ENCODE data around the gene MAP1LC3B2.
"Not testable (repeated sequence)": the region's sequence is repeated elsewhere in the genome, so short reads cannot be mapped to it uniquely, and the experiment has no call there.

MAP1LC3B2 gene

DNA sequence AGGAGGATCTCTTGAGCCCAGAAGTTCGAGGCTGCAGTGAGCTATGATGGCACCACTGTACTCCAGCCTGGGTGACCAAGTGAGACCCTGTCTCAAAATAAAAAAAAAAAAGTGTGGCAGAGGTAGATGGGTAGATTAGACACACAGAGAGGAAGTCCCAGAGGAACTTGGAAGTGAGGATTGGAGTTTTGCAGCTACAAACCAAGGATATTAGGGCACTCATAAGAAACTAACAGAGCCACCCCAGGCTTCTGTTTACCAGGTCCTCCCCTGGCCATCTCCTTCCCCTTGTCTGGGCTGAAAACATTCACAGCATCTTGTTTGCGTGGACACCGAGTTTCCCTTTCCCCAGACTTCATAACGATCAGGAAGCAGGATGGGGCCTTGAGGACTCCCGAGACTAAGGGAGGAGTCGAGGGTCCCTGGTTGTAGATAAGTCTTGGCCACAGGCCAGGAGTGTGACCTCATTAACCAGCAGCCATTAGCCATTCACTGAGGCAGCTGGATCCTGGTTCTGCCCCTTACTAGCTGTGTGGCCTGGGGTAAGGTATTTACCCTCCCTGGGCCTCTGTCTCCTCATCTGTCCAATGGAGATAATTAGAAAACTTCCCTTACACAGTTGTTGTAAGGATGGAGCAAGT lies 2.1 kb downstream of the MAP1LC3B2 start:
- no peak for DNase-seq

DNA sequence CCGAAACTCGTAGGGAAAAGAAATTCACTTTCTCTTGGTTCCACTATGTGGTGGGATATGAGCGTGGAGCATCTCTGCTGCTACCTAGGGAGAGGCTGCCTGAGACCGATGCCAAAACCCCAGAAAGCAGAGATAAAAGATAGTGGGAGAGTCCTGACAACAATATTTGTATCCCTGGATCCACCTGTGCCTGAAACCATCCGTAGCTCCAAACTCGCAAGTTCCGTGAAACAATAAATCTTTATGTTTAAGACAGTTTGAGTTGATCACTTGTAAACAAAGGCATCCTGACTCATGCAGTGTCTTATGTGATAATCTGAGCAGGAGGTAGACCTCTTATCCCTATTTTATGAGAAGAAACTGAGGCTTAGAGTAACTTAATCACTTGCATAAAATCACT lies 2.9 kb downstream of the MAP1LC3B2 start:
- DNase-seq = no peak

DNA sequence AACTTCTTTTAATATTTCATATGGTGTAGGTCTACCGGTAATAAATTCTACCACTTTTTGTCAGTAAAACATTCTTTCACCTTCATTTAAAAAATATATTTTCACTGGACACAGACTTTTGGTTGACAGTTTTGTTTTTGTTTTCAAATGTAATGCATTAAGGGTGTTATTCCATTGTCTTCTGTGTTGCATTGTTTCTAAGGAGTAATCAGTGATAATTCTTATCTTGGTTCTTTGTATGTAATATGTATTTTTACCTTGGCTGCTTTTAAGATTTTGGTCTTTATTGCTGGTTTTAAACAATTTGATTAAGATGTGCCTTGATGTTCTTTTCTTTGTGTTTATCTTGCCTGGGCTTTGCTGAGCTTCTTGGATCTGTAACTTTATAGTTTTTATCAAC lies 4.1 kb downstream of the MAP1LC3B2 start:
- no peak for DNase-seq

DNA sequence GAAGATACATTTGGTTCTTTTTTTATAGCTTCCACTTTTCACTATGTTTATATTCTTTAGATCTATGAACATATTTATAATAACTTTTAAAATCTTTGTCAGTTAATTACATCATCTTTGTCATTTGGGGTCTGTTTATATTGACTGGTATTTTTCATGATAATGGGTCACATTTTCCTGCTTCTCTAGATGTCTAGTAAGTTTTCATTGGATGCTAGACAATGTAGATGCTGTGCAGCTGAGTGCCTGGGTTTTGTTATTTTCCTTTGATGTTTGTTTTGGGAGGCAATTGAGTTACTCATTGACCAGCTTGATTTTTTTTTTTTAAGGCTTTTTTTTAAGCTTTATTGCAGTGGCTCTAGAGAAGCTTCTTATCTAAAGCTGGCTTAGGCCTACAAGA lies 4.9 kb downstream of the MAP1LC3B2 start:
- DNase-seq = no peak

DNA sequence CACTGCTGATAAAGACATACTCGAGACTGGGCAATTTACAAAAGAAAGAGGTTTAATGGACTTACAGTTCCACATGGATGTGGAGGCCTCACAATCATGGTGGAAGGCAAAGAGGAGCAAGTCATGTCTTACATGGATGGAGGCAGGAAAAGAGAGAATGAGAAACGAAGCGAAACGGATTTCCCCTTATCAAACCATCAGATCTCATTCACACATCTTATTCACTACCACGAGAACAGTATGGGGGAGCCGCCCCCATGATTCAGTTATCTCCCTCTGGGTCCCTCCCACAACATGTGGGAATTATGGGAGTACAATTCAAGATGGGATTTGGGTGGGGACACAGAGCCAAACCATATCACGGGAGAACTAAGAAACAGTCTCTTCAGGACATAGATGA lies 6.0 kb downstream of the MAP1LC3B2 start:
- DNase-seq = not testable (repeated sequence)

DNA sequence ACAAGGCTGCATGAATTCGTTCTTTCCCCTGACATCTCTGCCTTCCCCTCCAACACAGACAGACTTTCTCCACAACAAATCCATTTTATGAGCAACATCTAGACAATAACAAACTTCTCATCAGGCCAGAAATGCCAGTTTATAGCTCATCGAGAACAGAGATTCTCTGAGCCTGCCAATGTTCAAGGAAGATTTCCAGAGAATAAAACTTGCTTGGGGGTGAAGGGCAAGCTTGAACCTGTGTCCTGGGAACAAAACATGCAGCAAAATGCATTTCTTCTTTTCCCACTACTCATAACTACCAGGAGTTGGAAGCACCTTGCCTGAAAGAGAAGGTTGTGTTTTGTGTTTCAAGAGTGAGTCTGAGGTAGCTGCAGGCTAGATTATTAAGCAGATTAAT lies 6.8 kb downstream of the MAP1LC3B2 start:
- DNase-seq = no peak

DNA sequence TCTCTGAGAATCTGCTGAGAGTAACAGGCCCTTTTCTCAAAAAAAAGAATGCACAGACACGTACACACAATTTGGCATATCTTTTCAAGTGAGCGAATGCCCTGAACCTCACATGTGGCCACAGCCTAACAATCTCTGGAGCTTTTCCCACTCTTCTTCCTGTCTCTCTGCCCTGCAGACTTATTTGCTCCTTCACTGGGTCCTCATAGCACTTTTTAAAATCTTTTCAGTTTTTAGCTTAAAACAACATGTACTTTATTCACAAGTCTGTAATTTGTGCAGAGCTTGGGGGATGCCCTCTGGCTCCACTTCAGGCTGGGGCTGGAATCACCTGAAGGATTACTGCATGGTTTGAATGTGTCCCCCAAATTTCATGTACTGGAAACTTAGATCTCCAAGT lies 9.0 kb downstream of the MAP1LC3B2 start:
- DNase-seq = no peak

DNA sequence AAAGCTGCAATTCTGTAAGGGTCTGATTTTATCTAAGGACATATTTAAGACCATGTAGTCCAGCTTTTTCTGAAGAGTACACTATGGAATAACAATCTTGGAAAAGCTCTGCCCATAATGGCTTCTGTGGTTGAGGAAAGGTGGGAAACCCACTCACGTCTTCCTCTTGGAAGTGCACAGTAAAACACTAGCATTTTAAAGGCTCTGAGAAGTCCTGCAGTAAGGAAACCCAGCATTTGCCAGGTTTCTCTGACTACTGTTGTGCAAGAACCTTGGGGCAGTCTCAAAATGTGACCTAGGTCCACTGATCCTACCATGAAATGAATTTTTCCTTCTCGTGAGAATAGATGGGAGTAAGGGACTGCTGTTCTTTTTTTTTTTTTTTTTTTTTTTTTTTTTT lies 11.9 kb downstream of the MAP1LC3B2 start:
- no peak for DNase-seq

DNA sequence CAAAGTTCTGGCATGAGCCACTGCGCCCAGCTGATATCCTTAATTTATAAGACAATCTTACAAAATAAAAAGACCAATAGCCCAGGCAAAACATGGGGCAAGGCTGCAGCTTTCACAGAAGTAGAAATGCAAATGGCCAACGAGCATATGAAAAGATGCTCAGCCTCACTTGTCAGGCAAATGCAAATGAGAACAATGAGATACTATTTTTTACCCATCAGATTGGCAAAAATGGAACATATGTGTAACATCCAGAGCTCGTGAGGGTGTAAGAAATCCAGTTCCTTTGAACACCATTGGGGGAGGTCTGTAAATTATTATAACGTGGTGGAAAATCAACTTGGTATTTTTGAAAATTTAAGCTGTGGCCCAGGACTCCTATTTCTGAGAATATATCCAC lies 14.6 kb downstream of the MAP1LC3B2 start:
- no peak for DNase-seq

DNA sequence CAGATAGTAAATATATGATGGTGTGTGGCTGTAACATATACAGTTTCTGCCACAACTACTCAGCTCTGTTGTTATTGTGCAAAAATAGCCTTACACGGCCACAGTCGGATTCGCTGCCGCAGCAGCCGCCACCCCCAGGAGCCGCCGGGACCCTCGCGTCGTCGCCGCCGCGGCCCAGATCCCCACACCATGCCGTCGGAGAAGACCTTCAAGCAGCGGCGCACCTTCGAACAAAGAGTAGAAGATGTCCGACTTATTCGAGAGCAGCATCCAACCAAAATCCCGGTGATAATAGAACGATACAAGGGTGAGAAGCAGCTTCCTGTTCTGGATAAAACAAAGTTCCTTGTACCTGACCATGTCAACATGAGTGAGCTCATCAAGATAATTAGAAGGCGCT lies 16.6 kb downstream of the MAP1LC3B2 start:
- DNase-seq = not testable (repeated sequence)

DNA sequence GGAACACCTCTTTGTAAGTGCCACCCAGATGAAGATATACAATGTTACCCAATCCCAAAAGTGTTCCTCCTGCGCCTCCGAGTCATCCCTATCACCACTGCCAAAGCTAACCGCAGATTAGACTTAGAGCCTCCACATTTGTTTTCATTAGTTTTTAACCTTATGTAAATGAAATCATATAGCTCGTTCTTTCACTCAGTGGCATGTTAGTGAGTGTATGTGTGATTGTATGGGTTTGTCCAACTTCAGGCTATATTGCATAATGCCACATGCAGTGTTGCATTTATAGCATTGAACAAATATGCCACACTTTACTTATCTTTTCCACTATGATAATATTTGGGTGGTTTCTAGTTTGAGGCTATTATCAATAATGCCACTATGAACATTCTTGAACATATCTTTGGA lies 18.0 kb downstream of the MAP1LC3B2 start:
- DNase-seq = no peak

DNA sequence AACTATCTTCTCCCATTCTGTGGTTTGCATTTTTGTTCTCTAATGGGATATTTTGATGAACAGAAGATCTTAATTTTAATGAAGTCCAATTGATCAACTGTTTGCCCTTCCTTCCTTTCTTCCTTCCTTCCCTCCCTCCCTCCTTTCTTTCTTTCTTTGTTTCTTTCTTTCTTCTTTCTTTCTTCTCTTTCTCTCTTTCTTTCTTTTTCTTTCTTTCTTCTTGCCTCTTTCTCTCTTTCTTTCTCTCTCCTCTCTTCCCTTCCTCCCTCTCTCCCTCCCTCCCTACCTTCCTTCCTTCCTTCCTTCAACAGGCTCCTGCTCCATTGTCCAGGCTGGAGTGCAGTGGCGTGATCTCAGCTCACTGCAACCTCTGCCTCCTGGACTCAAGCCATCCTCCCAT lies 18.9 kb downstream of the MAP1LC3B2 start:
- DNase-seq = no peak

DNA sequence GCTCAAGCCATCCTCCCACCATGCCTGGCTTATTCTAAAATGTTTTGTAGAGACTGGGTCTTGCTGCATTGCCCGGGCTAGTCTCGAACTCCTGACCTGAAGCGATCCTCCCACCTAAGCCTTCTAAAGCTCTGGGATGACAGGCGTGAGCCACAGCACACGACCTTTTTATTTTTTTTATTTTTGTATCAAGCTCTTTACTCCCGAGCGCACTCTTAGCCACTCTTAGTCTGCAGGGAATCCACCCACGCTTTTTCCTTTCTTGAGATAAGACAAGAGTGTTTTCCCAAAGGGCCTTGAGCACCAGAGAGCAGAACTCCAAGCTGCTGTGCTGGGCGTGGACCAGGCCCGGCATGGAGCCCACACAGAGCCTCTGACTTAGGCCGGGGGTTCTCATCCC lies 23.4 kb downstream of the MAP1LC3B2 start:
- DNase-seq = no peak

DNA sequence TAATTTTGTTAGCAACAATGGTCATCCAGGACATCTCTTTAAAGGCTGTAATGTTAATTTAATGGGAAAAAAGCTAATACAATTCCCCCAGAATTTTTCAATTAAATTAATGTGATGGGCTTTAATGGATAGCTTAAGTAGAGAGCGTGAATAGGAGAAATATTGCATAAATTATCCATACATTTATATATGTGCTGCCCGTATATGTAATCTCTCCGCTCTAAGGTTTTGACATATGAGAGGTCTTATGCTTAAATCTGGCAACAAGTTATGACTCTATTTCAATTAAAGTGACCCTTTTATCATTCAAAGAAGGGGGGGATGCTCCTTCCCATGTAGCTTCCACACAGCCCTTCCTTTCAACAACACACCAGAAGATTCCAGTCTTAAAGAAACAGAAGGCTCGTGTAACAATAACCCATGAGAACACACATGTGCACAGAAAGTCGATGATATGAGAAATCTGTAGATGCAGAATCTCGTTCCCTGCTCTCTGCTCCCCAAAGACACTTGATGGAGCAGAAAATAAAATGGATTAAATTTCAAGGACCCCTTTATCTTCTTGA lies 24.0 kb downstream of the MAP1LC3B2 start:
- no peak for DNase-seq

DNA sequence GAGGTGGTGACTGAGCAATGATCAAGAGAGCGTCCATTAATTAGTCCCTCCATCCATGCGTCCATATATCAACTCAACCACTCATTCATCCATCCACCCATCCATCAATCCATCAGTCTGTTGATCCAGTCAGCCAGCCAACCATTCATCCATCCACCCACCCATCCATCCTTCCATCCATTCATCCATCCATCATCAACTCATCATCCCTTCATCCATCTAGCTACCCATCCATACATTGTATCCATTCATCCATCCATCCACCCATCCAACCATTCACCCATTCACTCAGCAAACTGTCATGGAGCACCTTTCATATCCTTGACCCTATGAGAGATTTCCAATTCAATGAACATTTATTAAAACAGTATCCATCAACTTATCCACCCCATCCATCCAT lies 28.1 kb downstream of the MAP1LC3B2 start:
- no peak for DNase-seq

DNA sequence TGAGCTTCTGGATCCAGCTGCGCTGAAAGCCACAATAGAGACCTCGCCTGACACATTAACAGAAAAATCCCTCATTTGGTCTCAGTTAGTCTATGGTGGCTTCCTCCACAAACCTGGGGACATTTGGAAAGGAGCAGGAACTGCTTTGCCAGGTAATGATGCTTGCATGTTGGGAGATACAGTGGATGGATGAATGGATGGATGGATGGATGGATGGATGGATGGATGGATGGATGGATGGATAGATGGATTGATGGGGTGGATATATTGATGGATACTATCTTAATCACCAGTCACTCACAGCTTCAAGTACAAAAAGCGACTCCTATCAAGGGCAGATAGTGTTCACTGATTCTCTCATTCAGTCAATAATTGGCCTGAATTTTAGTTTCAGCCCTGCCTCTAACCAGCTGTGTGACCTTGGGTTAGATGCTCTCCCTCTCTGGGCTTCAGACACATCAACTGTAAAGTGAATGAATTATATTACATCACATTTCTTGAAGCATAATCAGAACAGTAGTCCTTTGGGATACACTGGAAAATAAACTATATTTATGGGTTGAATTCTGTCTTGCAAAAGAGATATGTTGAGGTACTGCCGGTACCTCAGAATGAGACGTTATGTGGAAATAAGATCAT lies 29.3 kb downstream of the MAP1LC3B2 start:
- no peak for DNase-seq

DNA sequence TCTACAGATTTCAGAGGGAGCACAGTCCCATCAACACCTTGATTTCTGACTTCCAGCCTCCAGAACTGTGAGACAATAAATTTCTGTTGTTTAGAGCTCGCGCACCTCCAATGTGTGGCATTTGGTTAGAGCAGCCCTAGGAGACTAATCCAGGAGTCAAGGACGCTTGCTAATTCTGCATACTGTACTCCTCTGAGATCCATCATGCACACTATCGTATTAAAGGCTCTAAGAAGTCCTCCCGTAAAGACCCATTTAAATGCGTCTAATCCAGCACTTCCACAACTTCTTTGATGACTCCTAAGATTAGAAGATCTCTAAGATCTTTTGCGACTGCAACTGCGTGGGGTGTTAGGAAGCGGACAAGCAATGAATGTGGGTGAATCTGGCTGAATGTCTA lies 30.4 kb downstream of the MAP1LC3B2 start:
- no peak for DNase-seq

DNA sequence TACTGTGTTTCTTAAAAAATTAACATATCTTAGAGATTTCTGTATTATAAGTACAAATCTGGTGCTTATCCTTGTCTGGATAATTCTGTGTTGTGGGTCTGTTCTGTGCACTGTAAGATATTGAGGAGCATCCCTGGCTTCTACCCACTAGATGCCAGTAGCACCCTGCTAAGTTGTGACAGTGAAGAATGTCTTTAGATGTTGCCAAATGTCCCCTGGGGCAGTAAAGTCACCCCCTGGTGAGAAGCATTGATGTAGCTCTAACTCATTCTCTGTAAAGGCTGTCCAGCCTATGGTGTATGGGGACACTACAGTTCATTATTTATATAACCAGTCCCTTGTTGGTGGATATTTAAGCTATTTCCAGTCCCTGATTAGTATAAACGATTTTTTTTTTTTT lies 31.4 kb downstream of the MAP1LC3B2 start:
- DNase-seq = no peak

DNA sequence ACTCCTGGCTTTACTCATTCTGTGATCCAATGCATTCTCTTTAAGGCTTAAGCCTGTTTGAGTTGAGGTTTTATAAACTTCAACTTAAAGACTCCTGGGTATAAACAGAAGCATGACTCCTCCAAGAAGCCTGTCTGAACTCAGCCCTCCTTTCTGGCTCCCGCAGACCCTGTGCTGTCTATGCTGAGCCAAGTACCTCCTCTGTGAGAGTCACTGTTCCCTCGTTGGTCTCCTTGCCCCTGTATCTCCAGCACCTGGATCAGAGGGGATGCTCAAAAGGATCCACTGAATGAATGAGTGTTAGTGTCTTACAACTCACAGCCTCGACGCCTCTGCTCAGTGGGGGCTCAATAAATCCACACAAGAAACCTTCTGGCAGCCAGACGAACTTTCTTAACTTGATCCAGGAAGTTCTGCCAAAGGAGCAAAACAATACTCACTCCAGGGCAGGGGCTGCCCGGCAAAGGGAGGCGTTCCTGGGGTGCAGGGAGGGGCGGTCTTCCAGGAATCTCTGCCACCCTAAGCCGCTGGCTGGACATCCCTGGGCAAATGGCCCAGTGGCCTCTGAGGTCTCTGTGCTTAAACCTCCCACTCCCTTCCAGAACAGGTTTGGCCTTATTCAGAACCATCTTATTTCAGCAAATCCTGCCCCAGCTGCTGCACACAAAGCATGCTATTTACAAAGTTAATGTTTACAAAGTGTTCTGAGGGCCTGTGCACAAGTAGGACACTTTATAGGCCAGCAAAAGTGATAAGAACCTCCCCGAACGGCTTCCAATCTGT lies 32.9 kb downstream of the MAP1LC3B2 start:
- no peak for DNase-seq

DNA sequence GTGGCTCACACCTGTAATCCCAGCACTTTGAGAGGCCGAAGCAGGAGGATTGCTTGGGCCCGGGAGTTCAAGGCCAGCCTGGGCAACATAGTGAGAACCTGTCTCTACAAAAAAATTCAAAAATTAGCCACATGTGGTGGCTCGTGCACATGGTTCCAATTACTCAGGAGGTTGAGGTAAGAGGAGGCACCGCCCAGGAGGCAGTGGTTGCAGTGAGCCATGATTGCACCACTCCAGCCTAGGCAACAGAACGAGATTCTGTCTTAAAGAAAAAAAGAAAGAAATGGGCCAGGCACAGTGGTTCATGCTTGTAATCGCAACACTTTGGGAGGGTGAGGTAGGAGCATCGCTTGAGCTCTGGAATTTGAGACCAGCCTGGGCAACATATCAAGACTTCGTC lies 33.5 kb downstream of the MAP1LC3B2 start:
- DNase-seq = no peak

DNA sequence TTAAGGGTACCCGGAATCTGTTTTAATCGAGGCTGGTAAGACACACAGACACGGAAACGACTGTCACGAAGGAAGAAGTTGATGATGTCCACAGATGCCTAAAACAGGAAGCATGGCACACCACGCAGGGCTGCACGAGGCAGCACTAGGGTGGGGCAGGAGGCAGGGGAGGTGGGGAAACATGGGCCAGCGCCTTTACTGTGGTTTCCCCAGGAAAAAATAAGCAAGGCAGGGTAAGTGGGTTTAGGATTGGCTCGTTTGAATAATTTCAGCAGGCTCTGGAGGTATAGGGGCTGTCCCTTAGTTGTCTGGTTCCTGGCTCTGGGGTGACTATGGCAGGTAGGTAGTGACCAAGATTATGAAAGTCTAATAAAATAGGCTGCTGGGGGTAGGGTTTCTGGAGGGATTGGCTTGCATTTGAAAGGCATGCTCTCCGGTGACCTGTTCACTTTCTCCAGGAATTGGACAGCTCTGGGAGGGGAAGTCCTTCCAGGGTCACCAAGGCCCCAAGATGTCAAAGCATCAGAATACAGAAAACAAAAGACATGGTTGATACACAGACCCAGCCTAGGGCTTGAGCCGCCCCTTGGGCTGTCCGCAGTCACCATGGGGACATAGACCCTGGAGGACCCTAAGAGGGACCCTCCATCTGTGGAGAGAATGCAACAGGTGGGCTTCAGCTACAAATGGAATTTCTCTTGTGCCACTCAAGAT lies 35.3 kb downstream of the MAP1LC3B2 start:
- DNase-seq = no peak

DNA sequence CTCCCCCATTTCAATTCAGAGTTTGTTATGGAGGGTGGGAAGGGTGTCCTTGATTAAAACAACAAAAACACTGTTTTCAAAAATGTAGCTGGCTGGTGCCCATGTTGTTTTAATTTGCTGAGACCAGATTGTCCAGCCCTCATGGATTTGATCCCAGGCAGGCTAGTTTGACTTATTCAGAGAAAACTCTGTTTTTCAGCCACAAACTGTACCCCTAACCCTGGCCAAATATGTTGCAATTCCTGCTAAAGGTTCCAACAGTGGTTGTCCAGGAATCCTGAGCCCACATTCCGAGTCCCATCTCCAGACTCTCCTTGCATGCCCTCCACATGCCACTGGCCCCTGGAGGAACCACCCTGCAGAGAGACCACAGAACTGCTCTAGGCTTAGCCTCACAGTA lies 36.0 kb downstream of the MAP1LC3B2 start:
- no peak for DNase-seq

DNA sequence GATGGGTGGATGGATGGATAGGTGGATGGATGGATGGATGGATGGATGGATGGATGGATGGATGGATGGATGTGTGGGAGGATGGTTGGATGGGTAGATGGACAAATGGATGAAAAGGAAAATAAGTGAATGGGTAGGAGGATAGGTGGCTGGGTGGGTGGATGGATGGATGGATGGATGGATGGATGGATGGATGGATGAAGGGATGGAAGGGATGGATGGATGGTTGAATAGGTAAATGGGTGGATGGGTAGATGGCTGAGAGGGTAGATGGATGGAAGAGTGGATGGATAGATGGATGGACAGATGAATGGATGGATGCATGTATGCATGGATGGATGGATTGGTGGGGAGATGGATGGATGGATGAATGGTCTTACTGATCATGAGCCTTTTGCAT lies 36.5 kb downstream of the MAP1LC3B2 start:
- no peak for DNase-seq

Data from NCI-H187 treated with DMSO at 0.1 percent for 48 hours (cell line).